ENCODE measurements around the gene TAC4.

- TF ChIP-seq CTCF (IDR thresholded peaks at IDR 0.05; ENCODE audit: poor library complexity): no peak
- no peak for TF ChIP-seq EZH2 (IDR thresholded peaks at IDR 0.05; ENCODE audit: borderline replicate concordance)
Measured at GRCh38 chr17:49866882-49867413, 19.1 kb upstream of the TAC4 start.

Measured in hepatocyte (in vitro differentiated cells).